HG02870 (cell line): ENCODE measurements around the gene JPH4.

Source experiments
- ATAC-seq: cut with Tn5 transposase; IDR thresholded peaks from one replicate; pipeline ENCODE4 v1.9.1; 2021; ENCODE audit warnings: mild to moderate bottlenecking, moderate library complexity; ENCODE audit not compliant: unreplicated experiment

JPH4 gene

GRCh38 chr14:23533652-23534435 lies 44.7 kb downstream of the JPH4 start:
- ATAC-seq = no peak

- no peak for ATAC-seq
Observed at GRCh38 chr14:23532658-23533057, 45.9 kb downstream of the JPH4 start.

- ATAC-seq = no peak
Observed at GRCh38 chr14:23531391-23531790, 47.2 kb downstream of the JPH4 start.

GRCh38 chr14:23530375-23531055 lies 48.1 kb downstream of the JPH4 start:
- ATAC-seq = no peak

GRCh38 chr14:23529016-23529415 lies 49.6 kb downstream of the JPH4 start:
- ATAC-seq = no peak

- no peak for ATAC-seq
Observed at GRCh38 chr14:23528555-23528954, 50.0 kb downstream of the JPH4 start.

- no peak for ATAC-seq
Observed at GRCh38 chr14:23525611-23526010, 53.0 kb downstream of the JPH4 start.

- no peak for ATAC-seq
Observed at GRCh38 chr14:23524954-23525353, 53.6 kb downstream of the JPH4 start.

- ATAC-seq = no peak
Observed at GRCh38 chr14:23523229-23524016, 55.2 kb downstream of the JPH4 start.

GRCh38 chr14:23522643-23523198 lies 55.9 kb downstream of the JPH4 start:
- ATAC-seq = no peak

GRCh38 chr14:23521785-23522640 lies 56.6 kb downstream of the JPH4 start:
- ATAC-seq = no peak

- ATAC-seq = no peak
Observed at GRCh38 chr14:23520899-23521533, 57.6 kb downstream of the JPH4 start.

GRCh38 chr14:23518709-23519108 lies 59.9 kb downstream of the JPH4 start:
- no peak for ATAC-seq
